ENCODE data around the gene PIWIL1. TPM values are rescaled to one million over a fixed set of nuclear protein-coding genes. Genes with fewer than 3 reads are reported as not detected.

PIWIL1 gene
- not detected for total RNA-seq

GRCh38 chr12:130337488-130338303 is at the start of gene PIWIL1:
TSS of gene PIWIL1 (plus strand) at chr12:130337887. CDS start at chr12:130342592, 4,705 bp downstream.
- Mint-ChIP-seq H3K27ac (no peak within 1 kb of the TSS), H3K27me3 (peaks cover 33% of the 10 kb centered on the region), H3K4me1 (ENCODE audit: low read depth) (peaks cover 3% of the 10 kb centered on the region), H3K9me3 (no peaks in the 10 kb centered on the region), H3K4me3 (no peak within 1 kb of the TSS), H3K36me3 (ENCODE audit: low read depth) (no peaks in the 10 kb centered on the region)
- intact Hi-C loops (cut with micrococcal nuclease): no loop called here
- no peak for ATAC-seq
- ChIA-PET POLR2A (no interaction called here), CTCF (no interaction called here)
- no peak for DNase-seq
- TF ChIP-seq CTCF (IDR thresholded peaks at IDR 0.05): no peak

GRCh38 chr12:130288206-130288605 is 49.5 kb upstream of the PIWIL1 start:
- DNase-seq: no peak
- CTCF ChIA-PET: no interaction called here
- H3K9me3 Mint-ChIP-seq: peaks cover 11% of the 10 kb centered on the region

GRCh38 chr12:130288691-130289090 is 49.0 kb upstream of the PIWIL1 start:
- ATAC-seq: no peak
- no peak for DNase-seq
- Mint-ChIP-seq H3K27me3 (peaks cover 8% of the 10 kb centered on the region), H3K9me3 (peaks cover 13% of the 10 kb centered on the region), H3K36me3 (ENCODE audit: low read depth) (no peaks in the 10 kb centered on the region), H3K27ac (no peak overlapping the region), H3K4me1 (ENCODE audit: low read depth) (no peaks in the 10 kb centered on the region), H3K4me3 (no peak overlapping the region)
- CTCF ChIA-PET: no interaction called here
- POLR2A ChIA-PET: no interaction called here
- intact Hi-C loops (cut with micrococcal nuclease): no loop called here
- TF ChIP-seq CTCF (IDR thresholded peaks at IDR 0.05): no peak

More at GRCh38 chr12:130288206-130288605, 49.5 kb upstream of the PIWIL1 start:
- Mint-ChIP-seq H3K27ac (no peak overlapping the region), H3K36me3 (ENCODE audit: low read depth) (no peaks in the 10 kb centered on the region), H3K27me3 (peaks cover 8% of the 10 kb centered on the region), H3K4me1 (ENCODE audit: low read depth) (no peaks in the 10 kb centered on the region), H3K4me3 (no peak overlapping the region)
- POLR2A ChIA-PET: no interaction called here
- ATAC-seq: no peak
- intact Hi-C loops (cut with micrococcal nuclease): no loop called here
- no peak for TF ChIP-seq CTCF (IDR thresholded peaks at IDR 0.05)

- no peak for TF ChIP-seq CTCF (IDR thresholded peaks at IDR 0.05)
- Mint-ChIP-seq H3K9me3 (peaks cover 10% of the 10 kb centered on the region), H3K4me1 (ENCODE audit: low read depth) (no peaks in the 10 kb centered on the region), H3K27me3 (peaks cover 6% of the 10 kb centered on the region), H3K4me3 (no peak overlapping the region), H3K27ac (no peak overlapping the region), H3K36me3 (ENCODE audit: low read depth) (no peaks in the 10 kb centered on the region)
- intact Hi-C loops (cut with micrococcal nuclease): no loop called here
- CTCF ChIA-PET: interaction anchor here (1.3 kb wide), 1 partner anchor 9 kb away, joined by 4 read pairs; no protein-coding TSS in a partner anchor
- POLR2A ChIA-PET: no interaction called here
- ATAC-seq (no peak), DNase-seq (no peak)
These were observed 47.6 kb upstream of the PIWIL1 start for GRCh38 chr12:130290114-130290513.

- Mint-ChIP-seq H3K4me1 (ENCODE audit: low read depth) (no peaks in the 10 kb centered on the region), H3K27ac (no peak overlapping the region), H3K27me3 (no peaks in the 10 kb centered on the region), H3K9me3 (no peaks in the 10 kb centered on the region), H3K36me3 (ENCODE audit: low read depth) (no peaks in the 10 kb centered on the region), H3K4me3 (no peak overlapping the region)
- ChIA-PET CTCF (interaction anchor here (1.6 kb wide), 1 partner anchor 18 kb away, joined by 4 read pairs; no protein-coding TSS in a partner anchor), POLR2A (interaction anchor here (0.7 kb wide), 1 partner anchor 362 kb away, joined by 4 read pairs; no protein-coding TSS in a partner anchor)
- ATAC-seq (no peak), DNase-seq (no peak)
- TF ChIP-seq CTCF (IDR thresholded peaks at IDR 0.05): no peak
- intact Hi-C loops (cut with micrococcal nuclease): no loop called here
These were observed 39.2 kb upstream of the PIWIL1 start for GRCh38 chr12:130298322-130299021.

Measured in activated CD8-positive, alpha-beta T cell treated with anti-CD3 and anti-CD28 coated beads for 36 hours (primary cell).